AG09319 (cell line): ENCODE data around the gene EFNA3.

Experiments used
- DNase-seq: peaks from one replicate; pipeline ENCODE4 v3.0.0-alpha.2; 2010; ENCODE audit warnings: low read depth; ENCODE audit errors: extremely low read depth
- CTCF ChIP-seq: IDR thresholded peaks from 2 replicates; pipeline ENCODE4 v1.5.1; 2011; ENCODE audit warnings: low read depth, mild to moderate bottlenecking, inconsistent platforms, low read length, moderate library complexity

EFNA3 gene

GRCh38 chr1:155121249-155121648, 42.6 kb downstream of the EFNA3 start:
- TF ChIP-seq CTCF = no peak
- no peak for DNase-seq

DNA sequence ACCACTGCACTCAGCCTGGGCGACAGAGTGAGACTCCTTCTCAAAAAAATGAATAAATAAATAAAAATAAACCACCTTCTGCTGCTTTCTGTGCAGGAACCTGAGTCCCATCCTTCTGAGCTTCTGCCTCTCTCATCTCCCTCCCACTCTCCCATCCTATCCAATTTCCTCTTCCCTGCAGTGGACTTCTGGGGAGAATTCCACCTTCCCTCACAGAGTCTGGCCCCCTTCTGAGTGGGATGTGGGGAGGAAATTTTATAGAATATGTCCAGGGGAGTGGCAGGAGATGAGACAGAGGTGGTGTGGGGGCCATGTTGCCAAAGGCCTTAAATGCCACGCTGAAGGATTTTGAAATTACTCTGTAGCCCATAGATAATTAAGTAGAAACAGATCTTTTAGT, 43.7 kb downstream of the EFNA3 start:
- DNase-seq = no peak
- no peak for TF ChIP-seq CTCF

GRCh38 chr1:155123801-155124200, 45.2 kb downstream of the EFNA3 start:
- DNase-seq = no peak
- no peak for TF ChIP-seq CTCF

DNA sequence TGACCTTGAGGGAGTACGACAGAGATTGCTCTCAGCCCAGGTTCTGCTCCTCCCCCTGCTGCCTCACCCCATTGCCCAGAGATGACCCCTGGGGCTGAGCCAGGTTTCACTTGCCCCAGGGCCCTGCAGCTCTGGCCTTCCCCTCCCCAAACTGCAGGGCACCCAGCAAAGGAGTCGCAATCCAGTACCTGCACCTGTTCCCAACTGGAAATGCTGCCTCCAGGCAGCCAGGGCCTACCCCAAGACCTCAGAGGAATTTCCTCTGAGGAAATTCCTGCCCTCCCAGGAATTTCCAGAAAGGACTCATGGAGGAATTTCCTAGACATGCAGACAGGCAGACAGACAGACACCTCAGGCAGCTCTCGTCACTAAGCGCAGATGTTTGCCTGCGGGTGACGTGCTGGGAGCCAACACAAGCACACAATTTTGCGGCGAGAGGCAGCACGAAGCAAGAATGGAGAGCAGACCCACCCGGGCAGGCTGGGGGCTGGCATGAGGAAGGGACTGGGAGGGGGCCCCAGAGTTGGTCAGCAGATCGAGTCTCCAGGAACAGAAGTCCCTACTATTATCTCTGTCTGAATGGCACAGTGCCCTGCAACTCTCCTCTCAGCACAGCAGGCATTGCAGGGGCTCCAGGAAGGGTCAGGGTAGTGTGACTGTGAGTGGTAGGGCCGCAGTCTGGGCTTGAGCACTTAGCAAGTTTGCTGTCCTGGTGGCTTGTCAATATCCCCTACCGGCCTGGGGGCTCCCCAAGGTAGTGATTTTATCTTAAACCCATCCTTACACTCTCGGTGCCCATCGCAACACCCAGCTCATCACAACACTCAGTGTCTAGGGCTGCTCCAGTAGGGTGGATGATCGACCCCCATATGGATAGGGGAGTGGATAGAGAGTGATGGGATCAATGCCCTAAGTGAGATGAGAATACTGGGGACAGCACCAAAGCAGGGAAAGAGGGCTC, 46.1 kb downstream of the EFNA3 start:
- no peak for DNase-seq
- no peak for TF ChIP-seq CTCF

DNA sequence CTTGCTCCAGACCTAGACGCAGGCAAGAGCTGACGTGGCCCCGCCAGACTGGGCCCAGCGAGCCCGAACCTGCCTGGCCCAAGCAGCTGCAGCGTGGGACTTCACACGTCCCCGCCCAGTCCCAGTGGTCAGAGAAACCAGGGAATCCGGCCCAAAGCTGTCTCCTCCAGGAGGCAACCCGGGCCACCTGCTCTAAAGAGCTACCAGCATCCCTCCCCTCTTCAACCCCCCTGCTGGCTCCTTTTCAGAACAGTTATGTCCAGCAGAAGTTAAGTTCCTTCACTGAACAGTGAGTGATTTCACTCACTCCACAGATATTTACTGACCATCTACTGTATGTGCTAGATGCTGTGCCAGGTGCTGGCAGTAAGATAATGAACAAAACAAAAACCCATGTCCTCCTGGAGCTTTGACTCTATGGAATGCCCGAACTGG, 46.9 kb downstream of the EFNA3 start:
- no peak for TF ChIP-seq CTCF
- DNase-seq = no peak

GRCh38 chr1:155125946-155126555, 47.4 kb downstream of the EFNA3 start:
- DNase-seq = no peak
- TF ChIP-seq CTCF = no peak

- DNase-seq = no peak
- TF ChIP-seq CTCF = no peak
Observed at GRCh38 chr1:155126556-155127104, 48.0 kb downstream of the EFNA3 start.
